SK-N-SH (cell line): ENCODE measurements around the gene SLC26A11.

Experiments
- CTCF ChIP-seq: fragments of 200-600 bp; sonication (generic); IDR thresholded peaks from 2 replicates; pipeline ENCODE4 v1.6.1; 2017; ENCODE audit warnings: antibody characterized with exemption, mild to moderate bottlenecking, moderate library complexity
- EP300 ChIP-seq, 2 experiments: IDR thresholded peaks; 2 replicates each; pipeline versions ENCODE4 v1.4.0 to v1.6.1; 2012; ENCODE audit warnings: borderline replicate concordance in 1 of 2, low read depth in 1 of 2, low read length in 1 of 2
- GATA2 ChIP-seq: sonication (generic); formaldehyde crosslinking; IDR thresholded peaks from 2 replicates; pipeline ENCODE4 v1.5.0; 2020; ENCODE audit warnings: mild to moderate bottlenecking, missing genetic modification reagents
- JUND ChIP-seq: IDR thresholded peaks from 2 replicates; pipeline ENCODE4 v1.4.0; 2012
- POLR2AphosphoS5 ChIP-seq: IDR thresholded peaks from 2 replicates; pipeline ENCODE4 v1.6.1; 2012; ENCODE audit warnings: low read depth, low read length
- RAD21 ChIP-seq: IDR thresholded peaks from 2 replicates; pipeline ENCODE4 v1.6.1; 2012; ENCODE audit warnings: mild to moderate bottlenecking, low read length
- RCOR1 ChIP-seq: fragments of 150-350 bp; IDR thresholded peaks from 2 replicates; pipeline ENCODE4 v1.6.1; 2017; ENCODE audit warnings: antibody characterized with exemption, low read length
- REST ChIP-seq: IDR thresholded peaks from 2 replicates; pipeline ENCODE4 v1.6.1; 2012; ENCODE audit warnings: mild to moderate bottlenecking, low read depth, low read length, moderate library complexity
- RFX5 ChIP-seq: IDR thresholded peaks from 2 replicates; pipeline ENCODE4 v1.6.1; 2012; ENCODE audit warnings: mild to moderate bottlenecking, improper control_type of control experiment, low read length
- RXRA ChIP-seq: IDR thresholded peaks from 2 replicates; pipeline ENCODE4 v1.4.0; 2012; ENCODE audit warnings: low read depth, mild to moderate bottlenecking, borderline replicate concordance
- SIN3A ChIP-seq: IDR thresholded peaks from 2 replicates; pipeline ENCODE4 v1.6.1; 2012; ENCODE audit warnings: low read depth, mild to moderate bottlenecking, low read length, moderate library complexity, borderline replicate concordance
- ZBTB33 ChIP-seq: IDR thresholded peaks from 2 replicates; pipeline ENCODE4 v1.4.0; 2012; ENCODE audit warnings: low read depth, borderline replicate concordance

GRCh38 chr17:80183581-80184422 lies 36.4 kb upstream of the SLC26A11 start:
- TF ChIP-seq CTCF (no peak), GATA2 (CRISPR knock-in tag) (no peak), POLR2AphosphoS5 (no peak), EP300 (IDR thresholded peaks at IDR 0.05; ENCODE audit: borderline replicate concordance in 1 of 2, low read depth in 1 of 2, low read length in 1 of 2) (no peak), RCOR1 (no peak), RAD21 (no peak), SIN3A (no peak), RFX5 (no peak), JUND (no peak), REST (no peak), ZBTB33 (no peak), RXRA (no peak)
